ENCODE data around the gene GPR171.
"Not testable (repeated sequence)": the region's sequence is repeated elsewhere in the genome, so short reads cannot be mapped to it uniquely, and the experiment has no call there.

GPR171 gene

DNA sequence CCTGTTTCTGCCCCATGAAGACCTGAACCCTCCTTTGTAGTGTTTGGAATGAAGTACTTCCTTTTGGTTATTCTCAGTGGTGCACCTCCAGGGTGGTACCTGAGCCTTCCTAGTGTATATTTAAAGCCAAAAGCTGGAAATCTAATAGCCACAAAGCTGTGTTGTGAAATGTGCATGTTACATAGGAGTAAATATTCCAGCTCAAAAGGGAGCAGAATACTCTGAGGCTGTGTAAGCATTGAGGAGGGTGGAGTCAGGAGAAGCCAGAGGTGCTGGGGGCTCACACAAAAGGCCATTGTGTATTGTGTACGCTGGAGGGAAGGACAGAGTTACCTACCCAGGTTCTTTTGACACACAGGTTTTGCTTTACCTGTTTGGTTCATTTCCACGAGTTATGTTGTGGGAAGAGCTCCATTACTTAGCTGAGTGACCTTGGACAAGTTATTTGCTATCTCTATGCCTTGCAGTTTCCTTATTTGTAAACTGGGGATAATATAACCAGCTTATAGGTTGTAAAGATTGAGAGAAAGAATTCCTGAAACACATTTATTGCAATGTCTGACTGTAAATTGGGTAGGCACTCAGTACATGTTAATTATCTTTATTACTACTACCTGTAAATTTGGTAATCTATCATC, 24.7 kb downstream of the GPR171 start:
- DNase-seq (ENCODE audit: low read depth in 2 of 2): no peak

DNA sequence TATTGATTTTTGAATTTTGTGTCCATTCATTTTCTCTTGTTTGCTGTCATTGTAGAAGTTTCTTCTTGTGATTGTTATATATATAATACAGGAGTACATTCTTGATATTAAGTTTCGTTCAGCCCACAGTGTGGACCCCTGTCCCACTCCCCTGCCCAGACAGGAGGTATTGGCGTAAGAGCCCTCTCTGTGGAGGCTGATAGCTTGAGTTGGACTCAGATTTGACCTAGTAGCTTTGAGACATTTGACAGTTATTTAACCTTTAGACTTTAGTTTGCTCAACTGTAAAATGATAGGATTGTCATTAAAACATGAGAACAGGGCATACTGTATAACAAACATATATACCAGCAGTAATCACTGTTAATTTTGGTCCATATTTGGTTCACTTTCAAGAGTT, 27.1 kb downstream of the GPR171 start:
- no peak for DNase-seq (ENCODE audit: low read depth in 2 of 2)

DNA sequence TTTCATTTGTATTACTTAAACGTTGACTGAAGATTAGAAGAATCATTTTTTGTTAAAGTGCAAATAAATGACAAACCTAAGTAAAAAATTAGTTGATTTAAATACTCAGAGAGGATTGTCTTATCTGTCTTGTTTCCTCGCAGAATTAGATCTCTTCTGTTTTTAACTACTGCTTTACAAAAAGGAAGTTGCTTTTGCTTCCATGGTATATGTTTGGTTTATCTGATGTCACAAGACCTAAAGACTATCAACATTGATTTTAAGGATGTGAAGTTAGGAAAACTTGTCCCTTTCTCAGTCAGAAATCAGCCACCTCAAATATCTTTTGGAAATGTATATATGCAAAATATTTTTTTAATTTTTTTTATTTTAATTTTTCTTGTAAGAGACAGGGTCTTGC, 28.7 kb downstream of the GPR171 start:
- DNase-seq (ENCODE audit: low read depth in 2 of 2): no peak

DNA sequence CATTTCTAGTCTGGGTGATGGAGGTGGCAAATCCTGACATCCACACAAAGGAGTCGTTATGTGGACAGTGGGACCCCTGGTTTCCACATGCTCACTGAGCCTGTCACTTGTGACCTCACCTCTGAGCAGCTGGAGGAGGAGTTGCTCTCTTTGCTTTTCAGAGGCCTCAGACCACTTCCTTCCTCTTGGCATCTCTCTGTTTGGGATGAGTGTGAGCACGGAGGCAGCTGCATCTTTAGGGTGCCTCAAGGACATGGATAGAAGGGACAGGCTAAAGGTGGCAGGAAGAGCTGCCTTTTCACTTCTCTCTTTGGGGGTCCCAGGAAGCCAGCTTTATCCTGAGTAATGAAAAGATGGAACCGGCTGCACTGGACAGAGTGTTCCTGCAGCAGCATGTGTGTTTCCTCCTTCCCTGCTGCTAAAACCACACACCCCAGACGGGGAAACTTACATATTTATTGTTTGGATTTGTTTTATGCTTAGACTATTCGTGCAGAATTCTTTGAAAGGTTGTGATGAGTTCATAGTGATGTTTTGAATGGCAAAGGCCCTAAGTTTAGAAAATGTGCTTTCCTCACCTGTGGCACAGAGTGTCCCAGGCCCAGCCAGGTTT, 31.8 kb downstream of the GPR171 start:
- DNase-seq (ENCODE audit: low read depth in 2 of 2): no peak

- DNase-seq (ENCODE audit: low read depth in 2 of 2): not testable (repeated sequence)
These were observed 32.9 kb downstream of the GPR171 start for GRCh38 chr3:151169948-151170679.

DNA sequence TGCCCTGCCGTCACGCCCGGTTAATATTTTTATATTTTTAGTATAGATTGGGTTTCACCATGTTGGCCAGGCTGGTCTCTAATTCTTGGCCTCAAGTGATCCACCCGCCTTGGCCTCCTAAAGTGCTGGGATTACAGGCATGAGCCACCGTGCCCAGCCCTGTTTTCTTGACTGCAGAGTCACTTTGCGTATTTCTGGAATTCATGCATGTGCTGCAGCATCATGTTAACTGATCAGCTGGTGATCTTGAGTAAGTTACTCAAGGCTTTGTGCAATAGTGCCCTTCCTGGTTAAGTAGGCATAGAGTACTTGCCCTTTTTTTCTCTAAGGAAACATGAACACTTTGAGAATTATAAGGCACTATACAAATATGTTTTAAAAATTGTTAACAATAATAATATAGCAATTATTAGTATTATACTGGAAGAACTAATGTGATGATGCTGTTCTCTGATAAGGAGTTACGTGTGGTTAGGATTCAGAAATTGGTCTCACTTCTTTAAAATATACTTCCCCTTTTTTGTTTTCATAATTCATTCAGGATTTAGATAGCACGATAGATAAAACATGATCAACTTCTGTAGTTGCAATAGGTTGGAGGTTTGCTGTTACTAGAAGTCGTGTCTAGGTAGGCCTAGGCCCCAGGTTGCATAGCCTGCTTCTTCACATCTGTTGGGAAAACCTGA, 33.6 kb downstream of the GPR171 start:
- DNase-seq (ENCODE audit: low read depth in 2 of 2): no peak

DNA sequence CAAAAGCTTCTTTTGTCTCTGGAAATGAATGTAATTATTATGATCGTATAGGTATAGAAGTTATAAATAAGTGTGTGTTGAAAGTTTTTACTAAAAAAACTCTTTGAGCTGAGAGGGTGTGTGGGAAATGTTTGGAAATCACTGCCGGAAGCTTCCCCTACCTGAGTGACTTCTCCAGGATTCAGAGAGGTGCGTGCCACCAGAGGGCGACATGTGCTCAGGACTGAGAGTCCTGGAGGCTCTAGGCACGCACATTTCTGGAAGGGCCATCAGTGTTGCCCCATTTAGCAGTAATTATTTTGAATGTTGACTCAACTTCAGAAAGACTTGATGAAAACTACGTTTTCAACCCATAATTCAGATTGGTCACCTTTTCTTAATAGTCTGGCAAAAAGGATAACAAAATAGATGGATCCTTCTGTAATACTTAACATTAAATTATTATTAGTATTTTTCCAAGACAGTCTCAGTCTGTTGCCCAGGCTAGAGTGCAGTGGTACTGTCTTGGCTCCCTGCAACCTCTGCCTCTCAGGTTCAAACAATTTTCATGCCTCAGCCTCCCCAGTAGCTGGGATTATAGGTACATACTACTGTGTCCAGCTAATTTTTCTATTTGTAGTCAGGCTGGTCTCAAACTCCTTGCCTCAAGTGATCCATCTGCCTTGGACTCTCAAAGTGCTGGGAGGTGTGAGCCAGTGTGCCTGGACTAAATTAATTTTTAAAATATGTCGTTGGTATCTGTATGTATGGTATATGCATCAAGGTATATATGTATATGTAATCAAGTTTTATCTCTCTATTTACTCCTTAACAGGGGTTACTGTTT, 34.5 kb downstream of the GPR171 start:
- DNase-seq (ENCODE audit: low read depth in 2 of 2): peak; percentile 78 to 85

GRCh38 chr3:151166161-151166560, 36.9 kb downstream of the GPR171 start:
- DNase-seq (ENCODE audit: low read depth in 2 of 2): no peak

- DNase-seq (ENCODE audit: low read depth in 2 of 2): no peak
These were observed 37.8 kb downstream of the GPR171 start for GRCh38 chr3:151165226-151165625.

DNA sequence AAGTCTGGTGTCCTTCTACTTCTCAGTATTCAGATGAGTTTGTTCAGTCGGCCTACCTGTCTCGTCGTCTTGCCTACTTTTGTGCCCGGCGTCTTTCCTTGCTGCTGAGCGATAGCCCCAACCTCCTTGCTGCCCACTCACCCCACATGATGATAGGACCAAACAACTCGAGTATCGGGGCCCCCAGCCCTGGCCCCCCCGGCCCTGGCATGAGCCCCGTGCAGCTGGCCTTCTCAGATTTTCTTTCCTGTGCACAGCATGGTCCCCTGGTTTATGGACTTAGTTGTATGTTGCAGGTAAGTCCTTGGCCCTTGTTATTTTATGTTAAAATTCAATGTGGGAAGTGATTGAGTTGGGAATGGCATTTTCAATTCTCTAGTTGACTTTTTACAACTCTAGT, 43.2 kb downstream of the GPR171 start:
- DNase-seq (ENCODE audit: low read depth in 2 of 2): no peak

DNA sequence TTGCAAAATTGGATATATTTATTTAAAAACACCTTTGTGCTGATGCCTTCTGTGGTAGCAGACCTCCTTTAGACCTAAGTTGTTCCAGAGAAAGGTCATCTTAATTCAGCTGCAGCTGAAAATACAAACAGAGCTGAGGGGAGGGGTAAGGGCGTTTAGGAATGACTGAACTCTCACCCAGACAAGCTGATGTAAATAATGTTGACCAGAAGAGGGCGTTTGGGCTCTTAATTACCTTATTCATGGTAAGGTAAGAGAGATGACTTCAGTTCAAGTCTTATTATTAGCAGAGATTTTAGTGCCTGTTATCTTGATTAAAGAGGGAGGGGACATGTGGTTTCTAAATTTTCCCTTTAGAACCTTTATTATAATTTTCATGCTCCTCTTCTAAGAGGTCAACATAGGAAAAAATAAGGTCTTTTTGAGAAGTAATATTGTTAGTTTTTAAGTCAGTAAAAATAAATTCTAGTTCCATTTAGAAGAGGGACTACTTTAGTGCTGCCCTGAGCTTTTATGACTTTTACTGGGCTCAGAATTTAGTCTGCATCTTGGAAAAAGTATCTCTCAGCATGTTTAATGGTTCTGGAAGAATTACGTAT, 46.3 kb downstream of the GPR171 start:
- DNase-seq (ENCODE audit: low read depth in 2 of 2): peak in 1 of 2 donors; percentile 31

GRCh38 chr3:151155409-151156128, 47.4 kb downstream of the GPR171 start:
- DNase-seq (ENCODE audit: low read depth in 2 of 2): no peak

GRCh38 chr3:151154566-151154965, 48.5 kb downstream of the GPR171 start:
- DNase-seq (ENCODE audit: low read depth in 2 of 2): no peak

- DNase-seq (ENCODE audit: low read depth in 2 of 2): no peak
These were observed 50.4 kb downstream of the GPR171 start for GRCh38 chr3:151152455-151153079.

Measured in stimulated activated CD4-positive, alpha-beta T cell treated with anti-CD3 and anti-CD28 coated beads, Interleukin-1b, Interleukin-23, amount 100 ng/mL, for 4 hours (primary cell).